Caco-2 (cell line): ENCODE measurements around the gene ENTPD8. TPM values are rescaled to one million over a fixed set of nuclear protein-coding genes. Genes with fewer than 3 reads are reported as not detected.

Experiments
- BruUV-seq: library from RNA; stranded (reverse); fragments of 400-500 nt; replicated peaks from 2 replicates; lab custom pipeline; 2021; lab: Mats Ljungman, UMichigan
- CTCF ChIA-PET: fragments of 300-600 bp; sonication (Branson Sonifier 250); formaldehyde crosslinking; loops from one replicate; lab custom pipeline; 2022; ENCODE audit warnings: antibody characterized with exemption; lab: Charles Lee
- POLR2A ChIA-PET: fragments of 300-600 bp; sonication (Branson Sonifier 250); formaldehyde crosslinking; loops from one replicate; lab custom pipeline; 2022; ENCODE audit warnings: antibody characterized with exemption; lab: Charles Lee
- DNase-seq, 2 experiments: peaks; one replicate each; pipeline versions ENCODE4 v3.0.0 to v3.0.0-alpha.2; 2020 to 2022
- H3K27me3 ChIP-seq: replicated peaks from 2 replicates; pipeline ENCODE4 v1.6.0; 2011; ENCODE audit warnings: low read length; ENCODE audit not compliant: control insufficient read depth, insufficient read depth
- H3K36me3 ChIP-seq: 2 replicates; pipeline ENCODE4 v1.5.1; 2011; ENCODE audit warnings: low read length; ENCODE audit not compliant: control insufficient read depth, insufficient read depth
- H3K4me1 ChIP-seq: fragments of 250-450 bp; sonication (Bioruptor Pico); 2 replicates; pipeline ENCODE4 v1.5.1; 2020; ENCODE audit warnings: mild to moderate bottlenecking
- H3K4me3 ChIP-seq: 2 replicates; pipeline ENCODE4 v1.5.1; 2011; ENCODE audit warnings: low read depth, mild to moderate bottlenecking, control low read depth, low read length
- H3K9me3 ChIP-seq: fragments of 250-450 bp; sonication (Bioruptor Pico); 2 replicates; pipeline ENCODE4 v1.5.1; 2020; ENCODE audit warnings: mild to moderate bottlenecking, moderate library complexity
- H3K27ac Mint-ChIP-seq: one replicate; pipeline ENCODE4 v1.8.0; 2022; ENCODE audit warnings: mixed read lengths; ENCODE audit not compliant: unreplicated experiment
- H3K27me3 Mint-ChIP-seq: one replicate; pipeline ENCODE4 v1.8.0; 2022; ENCODE audit warnings: mixed read lengths; ENCODE audit not compliant: insufficient read depth, unreplicated experiment
- H3K36me3 Mint-ChIP-seq: one replicate; pipeline ENCODE4 v1.8.0; 2022; ENCODE audit warnings: mild to moderate bottlenecking, mixed read lengths; ENCODE audit not compliant: insufficient read depth, unreplicated experiment
- H3K4me1 Mint-ChIP-seq: one replicate; pipeline ENCODE4 v1.8.0; 2022; ENCODE audit warnings: low read depth, mixed read lengths; ENCODE audit not compliant: unreplicated experiment
- H3K4me3 Mint-ChIP-seq: one replicate; pipeline ENCODE4 v1.8.0; 2022; ENCODE audit warnings: mild to moderate bottlenecking, moderate library complexity, mixed read lengths; ENCODE audit not compliant: unreplicated experiment
- H3K9me3 Mint-ChIP-seq: one replicate; pipeline ENCODE4 v1.8.0; 2022; ENCODE audit warnings: mixed read lengths; ENCODE audit not compliant: unreplicated experiment
- intact Hi-C: fragments of 100-400 bp; cut with micrococcal nuclease; formaldehyde crosslinking; loops from one replicate; pipeline ENCODE4 v1.10.0; 2022; ENCODE audit not compliant: unreplicated experiment
- total RNA-seq: library from RNA; stranded (reverse); gene quantifications from 2 replicates; pipeline ENCODE4 v1.2.3, GENCODE V29; 2022
- TF ChIP-seq, protein P1 (sequence below), 2 experiments: fragments of 200-600 bp in 1 of 2; IDR thresholded peaks; 1 replicate in 1 of 2; 2 replicates in 1 of 2; pipeline versions ENCODE4 v1.5.1 to v1.8.0; 2011 to 2022; ENCODE audit warnings: antibody characterized with exemption in 1 of 2, control low read depth in 1 of 2, inconsistent platforms in 1 of 2, low read depth in 1 of 2, low read length in 1 of 2, mild to moderate bottlenecking in 1 of 2, moderate library complexity in 1 of 2; ENCODE audit not compliant: insufficient read depth in 1 of 2, severe bottlenecking in 1 of 2, unreplicated experiment in 1 of 2

Gene ENTPD8
- total RNA-seq, 1 experiment from 2014 or later: 8.6 TPM

DNA sequence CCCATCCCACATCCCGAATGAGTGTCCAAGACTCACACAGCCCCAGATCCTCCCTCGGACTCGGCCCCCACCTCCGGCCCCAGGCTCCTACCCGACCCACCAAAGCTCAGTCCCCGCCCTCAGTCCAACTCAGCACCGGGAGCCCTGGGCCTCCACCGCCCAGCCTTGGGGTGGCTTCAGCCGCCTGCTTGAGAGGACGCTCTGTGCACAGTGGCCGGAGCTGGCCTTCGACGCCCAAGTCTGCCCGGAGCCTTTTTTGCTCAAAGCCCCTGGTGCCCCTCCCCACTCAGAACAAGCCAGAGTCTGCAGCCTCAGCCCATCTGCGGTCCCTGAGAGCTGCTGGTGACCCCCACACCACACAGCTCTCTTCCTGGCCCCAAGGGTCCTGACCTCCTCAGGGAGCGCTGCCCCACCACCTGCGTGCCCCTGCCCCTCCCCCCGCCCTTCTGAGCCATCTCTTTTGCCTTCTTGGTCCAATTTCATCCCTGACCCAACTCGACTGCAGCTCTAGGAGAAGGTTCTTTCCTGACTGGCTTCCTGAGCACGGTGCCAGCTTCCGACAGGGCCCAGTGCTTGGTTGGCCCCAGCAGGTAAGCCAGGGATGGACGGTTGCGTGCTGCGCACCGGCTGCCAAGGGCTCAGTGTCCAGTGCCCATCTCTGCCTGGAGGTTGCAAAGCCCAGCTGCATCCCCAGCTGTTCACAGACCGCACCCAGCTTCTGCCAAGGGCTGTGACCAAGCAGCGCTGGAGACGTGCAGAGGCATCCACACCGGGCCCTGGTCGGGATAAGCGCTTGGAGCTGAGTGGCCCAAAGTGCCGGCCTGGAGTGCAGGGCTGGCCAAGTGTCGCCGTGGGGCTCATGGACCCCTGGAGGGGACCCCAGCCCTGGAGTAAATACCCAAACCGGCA, 45.6 kb upstream of the ENTPD8 start:
- no peaks in the 10 kb centered on the region for H3K4me1 ChIP-seq
- POLR2A ChIA-PET: no interaction called here
- peaks cover 7% of the 10 kb centered on the region for H3K4me1 Mint-ChIP-seq
- no peaks in the 10 kb centered on the region for H3K36me3 ChIP-seq
- CTCF ChIA-PET: no interaction called here
- H3K9me3 Mint-ChIP-seq: no peaks in the 10 kb centered on the region
- H3K27ac Mint-ChIP-seq: no peak overlapping the region
- no peaks in the 10 kb centered on the region; the same call in 1 of the 2 replicates for H3K27me3 ChIP-seq
- no peaks in the 10 kb centered on the region for H3K9me3 ChIP-seq
- no TSS peak for BruUV-seq
- DNase-seq: no peak
- H3K4me3 Mint-ChIP-seq: no peak overlapping the region
- H3K4me3 ChIP-seq: no peak overlapping the region
- intact Hi-C loops: no loop called here
- TF ChIP-seq, protein P1, sequence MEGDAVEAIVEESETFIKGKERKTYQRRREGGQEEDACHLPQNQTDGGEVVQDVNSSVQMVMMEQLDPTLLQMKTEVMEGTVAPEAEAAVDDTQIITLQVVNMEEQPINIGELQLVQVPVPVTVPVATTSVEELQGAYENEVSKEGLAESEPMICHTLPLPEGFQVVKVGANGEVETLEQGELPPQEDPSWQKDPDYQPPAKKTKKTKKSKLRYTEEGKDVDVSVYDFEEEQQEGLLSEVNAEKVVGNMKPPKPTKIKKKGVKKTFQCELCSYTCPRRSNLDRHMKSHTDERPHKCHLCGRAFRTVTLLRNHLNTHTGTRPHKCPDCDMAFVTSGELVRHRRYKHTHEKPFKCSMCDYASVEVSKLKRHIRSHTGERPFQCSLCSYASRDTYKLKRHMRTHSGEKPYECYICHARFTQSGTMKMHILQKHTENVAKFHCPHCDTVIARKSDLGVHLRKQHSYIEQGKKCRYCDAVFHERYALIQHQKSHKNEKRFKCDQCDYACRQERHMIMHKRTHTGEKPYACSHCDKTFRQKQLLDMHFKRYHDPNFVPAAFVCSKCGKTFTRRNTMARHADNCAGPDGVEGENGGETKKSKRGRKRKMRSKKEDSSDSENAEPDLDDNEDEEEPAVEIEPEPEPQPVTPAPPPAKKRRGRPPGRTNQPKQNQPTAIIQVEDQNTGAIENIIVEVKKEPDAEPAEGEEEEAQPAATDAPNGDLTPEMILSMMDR (IDR thresholded peaks at IDR 0.05; ENCODE audit: insufficient read depth in 1 of 2, low read depth in 1 of 2, low read length in 1 of 2, severe bottlenecking in 1 of 2, unreplicated experiment in 1 of 2): no peak
- peaks cover 4% of the 10 kb centered on the region for H3K36me3 Mint-ChIP-seq
- no peaks in the 10 kb centered on the region for H3K27me3 Mint-ChIP-seq

DNA sequence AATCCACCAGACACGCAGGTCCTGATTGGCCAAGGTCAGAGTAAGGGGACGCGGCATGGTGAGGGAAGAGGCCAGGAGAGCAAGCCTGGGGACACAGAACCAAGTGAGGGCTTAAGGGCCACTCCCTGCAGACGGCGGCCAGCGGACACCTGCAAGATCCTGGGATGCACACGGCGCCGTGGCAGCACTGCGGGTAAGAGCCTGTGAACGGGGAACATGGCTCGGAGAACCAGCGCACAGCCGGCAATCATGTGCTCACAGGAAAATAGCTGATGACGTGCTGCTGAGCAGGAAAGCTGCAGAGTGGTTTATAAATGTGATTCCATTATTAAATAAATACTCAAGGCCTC, 45.0 kb upstream of the ENTPD8 start:
- Histone ChIP-seq H3K27me3 (no peaks in the 10 kb centered on the region; the same call in 1 of the 2 replicates), H3K36me3 (no peaks in the 10 kb centered on the region), H3K4me3 (no peak overlapping the region), H3K4me1 (no peaks in the 10 kb centered on the region), H3K9me3 (no peaks in the 10 kb centered on the region)
- Mint-ChIP-seq H3K27me3 (no peaks in the 10 kb centered on the region), H3K4me3 (no peak overlapping the region), H3K27ac (no peak overlapping the region), H3K4me1 (peaks cover 4% of the 10 kb centered on the region), H3K9me3 (no peaks in the 10 kb centered on the region), H3K36me3 (no peaks in the 10 kb centered on the region)
- no peak for DNase-seq
- TF ChIP-seq, protein P1 (IDR thresholded peaks at IDR 0.05; ENCODE audit: insufficient read depth in 1 of 2, low read depth in 1 of 2, low read length in 1 of 2, severe bottlenecking in 1 of 2, unreplicated experiment in 1 of 2): no peak
- POLR2A ChIA-PET: no interaction called here
- BruUV-seq: no TSS peak
- CTCF ChIA-PET: no interaction called here
- intact Hi-C loops: no loop called here

DNA sequence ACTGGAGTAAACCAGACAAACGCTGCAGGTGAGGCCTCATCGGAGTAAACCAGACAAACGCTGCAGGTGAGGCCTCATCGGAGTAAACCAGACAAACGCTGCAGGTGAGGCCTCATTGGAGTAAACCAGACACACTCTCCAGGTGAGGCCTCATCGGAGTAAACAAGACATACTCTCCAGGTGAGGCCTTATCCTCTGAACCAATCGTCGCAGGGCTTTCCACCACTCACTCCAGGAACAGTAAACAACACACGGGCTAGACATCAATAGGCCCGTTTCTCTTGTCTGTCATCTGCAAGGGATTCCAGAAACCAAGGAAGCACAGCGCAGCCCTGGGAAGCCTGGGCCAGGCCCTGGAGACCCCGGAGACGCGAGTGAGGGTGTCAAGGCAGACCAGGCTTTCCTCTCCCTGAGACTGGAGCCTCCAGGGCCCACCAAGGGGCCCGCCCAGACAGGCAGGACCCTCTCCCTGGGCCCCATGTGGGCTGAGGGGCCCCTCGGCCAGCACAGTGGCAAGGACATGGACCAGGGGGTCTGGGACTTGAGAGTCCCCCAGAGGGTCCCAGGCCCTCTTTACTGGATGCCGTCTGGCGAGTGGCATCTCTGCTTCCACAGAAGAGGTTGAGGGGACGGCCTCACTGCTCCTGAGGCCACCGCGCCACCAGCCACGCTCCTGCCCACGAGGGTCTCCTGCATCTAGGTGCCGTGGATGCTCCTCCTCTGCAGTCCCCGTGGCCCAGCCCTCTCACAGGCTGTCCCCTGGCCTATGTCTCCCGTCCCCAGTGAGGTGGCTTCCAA, 44.4 kb upstream of the ENTPD8 start:
- no peaks in the 10 kb centered on the region for H3K9me3 Mint-ChIP-seq
- H3K36me3 Mint-ChIP-seq: no peaks in the 10 kb centered on the region
- no TSS peak for BruUV-seq
- TF ChIP-seq, protein P1 (IDR thresholded peaks at IDR 0.05; ENCODE audit: insufficient read depth in 1 of 2, low read depth in 1 of 2, low read length in 1 of 2, severe bottlenecking in 1 of 2, unreplicated experiment in 1 of 2): no peak
- no peak overlapping the region for H3K27ac Mint-ChIP-seq
- Histone ChIP-seq H3K27me3 (no peaks in the 10 kb centered on the region; the same call in 1 of the 2 replicates), H3K9me3 (no peaks in the 10 kb centered on the region), H3K36me3 (no peaks in the 10 kb centered on the region), H3K4me1 (no peaks in the 10 kb centered on the region), H3K4me3 (no peak overlapping the region)
- POLR2A ChIA-PET: no interaction called here
- H3K27me3 Mint-ChIP-seq: no peaks in the 10 kb centered on the region
- intact Hi-C loops: no loop called here
- DNase-seq: no peak
- no peak overlapping the region for H3K4me3 Mint-ChIP-seq
- CTCF ChIA-PET: no interaction called here
- no peaks in the 10 kb centered on the region for H3K4me1 Mint-ChIP-seq
